PFSK-1 (cell line): ENCODE measurements around the gene FBLN2.

Source experiments
- FOXP2 ChIP-seq: optimal IDR thresholded peaks from 2 replicates; pipeline ENCODE3; 2011; ENCODE audit warnings: borderline replicate concordance, control low read depth, inconsistent platforms; ENCODE audit not compliant: insufficient read depth; ENCODE audit errors: extremely low read length, extremely low read depth
- POLR2AphosphoS5 ChIP-seq: IDR thresholded peaks from 2 replicates; pipeline ENCODE4 v1.6.1; 2012; ENCODE audit warnings: low read depth, mild to moderate bottlenecking, control low read depth, low read length, moderate library complexity
- REST ChIP-seq, 2 experiments: IDR thresholded peaks; 2 replicates each; pipeline versions ENCODE4 v1.6.1 to v1.8.0; 2011 to 2012; ENCODE audit warnings: low read depth in 2 of 2, low read length in 2 of 2, control low read depth in 1 of 2, inconsistent platforms in 1 of 2, mild to moderate bottlenecking in 1 of 2, moderate library complexity in 1 of 2; ENCODE audit not compliant: insufficient read depth in 1 of 2
- SIN3A ChIP-seq: IDR thresholded peaks from 2 replicates; pipeline ENCODE4 v1.6.1; 2012; ENCODE audit warnings: mild to moderate bottlenecking, low read length, moderate library complexity, borderline replicate concordance; ENCODE audit not compliant: insufficient read depth
- TAF1 ChIP-seq: IDR thresholded peaks from 2 replicates; pipeline ENCODE4 v1.6.1; 2012; ENCODE audit warnings: low read length, control low read depth, borderline replicate concordance; ENCODE audit not compliant: insufficient read depth

The FBLN2 gene

GRCh38 chr3:13518516-13518953 is 30.4 kb upstream of the FBLN2 start:
- TF ChIP-seq SIN3A (no peak), TAF1 (no peak), POLR2AphosphoS5 (no peak), FOXP2 (no peak), REST (IDR thresholded peaks at IDR 0.05; ENCODE audit: insufficient read depth in 1 of 2, low read depth in 2 of 2, low read length in 2 of 2) (no peak)

- TF ChIP-seq FOXP2 = no peak
- TF ChIP-seq REST (IDR thresholded peaks at IDR 0.05; ENCODE audit: insufficient read depth in 1 of 2, low read depth in 2 of 2, low read length in 2 of 2) = no peak
- TF ChIP-seq TAF1 = no peak
- no peak for TF ChIP-seq SIN3A
- TF ChIP-seq POLR2AphosphoS5 = no peak
These were observed 29.7 kb upstream of the FBLN2 start for GRCh38 chr3:13519006-13519791.

GRCh38 chr3:13520326-13520880 is 28.5 kb upstream of the FBLN2 start:
- no peak for TF ChIP-seq FOXP2
- no peak for TF ChIP-seq SIN3A
- TF ChIP-seq TAF1 = no peak
- no peak for TF ChIP-seq REST (IDR thresholded peaks at IDR 0.05; ENCODE audit: insufficient read depth in 1 of 2, low read depth in 2 of 2, low read length in 2 of 2)
- no peak for TF ChIP-seq POLR2AphosphoS5

GRCh38 chr3:13521309-13521708 is 27.6 kb upstream of the FBLN2 start:
- TF ChIP-seq TAF1 (no peak), POLR2AphosphoS5 (no peak), FOXP2 (no peak), REST (IDR thresholded peaks at IDR 0.05; ENCODE audit: insufficient read depth in 1 of 2, low read depth in 2 of 2, low read length in 2 of 2) (no peak), SIN3A (no peak)
